Articular chondrocyte of knee joint (primary cell): Measurements from ENCODE around the gene MRPL52. TPM values are rescaled to one million over a fixed set of nuclear protein-coding genes. Genes with fewer than 3 reads are reported as not detected.

ENCODE experiments used
- small RNA-seq: library from RNA; depleted of rRNA; stranded (forward); fragments of <200 nt; gene quantifications from one replicate; pipeline ENCODE3, GENCODE V24; 2012
- total RNA-seq: library from RNA; depleted of rRNA; stranded (reverse); fragments of >200 nt; gene quantifications from 2 replicates; pipeline ENCODE4 v1.2.3, GENCODE V29; 2012

MRPL52 gene
- 24.6 and 26.2 TPM in 2 replicates for total RNA-seq

GRCh38 chr14:22829661-22830442 is at the start of gene MRPL52:
TSS of gene MRPL52 (plus strand) at chr14:22829887. CDS start at chr14:22829913, 26 bp downstream.

GRCh38 chr14:22814941-22815713 is 14.6 kb upstream of the MRPL52 start, which contains the start of gene SLC7A7:
TSS of gene SLC7A7 (minus strand) at chr14:22815435. CDS start at chr14:22813398, 2,037 bp downstream.

GRCh38 chr14:22836301-22837113 is 6.8 kb downstream of the MRPL52 start, which contains the start of gene MMP14:
TSS of gene MMP14 (plus strand) at chr14:22836585. CDS start at chr14:22836818, 233 bp downstream.

GRCh38 chr14:22871224-22872032 is 41.7 kb downstream of the MRPL52 start, which contains the start of gene LRP10:
TSS of gene LRP10 (plus strand) at chr14:22871740. CDS start at chr14:22872304, 564 bp downstream.

GRCh38 chr14:22883173-22883976 is 53.7 kb downstream of the MRPL52 start, which contains the start of gene REM2:
TSS of gene REM2 (plus strand) at chr14:22883222. CDS start at chr14:22883288, 66 bp downstream.

Small RNA genes within 50 kb of the gene (small RNA-seq; reads per million reads assigned to genes)
- gene RF00019 = not detected

Other genes starting within 250 kb of the MRPL52 start
- gene DAD1, start 240.7 kb upstream of the MRPL52 start, total RNA-seq = 305 and 347 TPM in 2 replicates
- gene ABHD4, start 231.6 kb upstream of the MRPL52 start, total RNA-seq = 30.6 and 36.6 TPM in 2 replicates
- not detected in 2 replicates for gene OR6J1, start 185.5 kb upstream of the MRPL52 start, total RNA-seq
- gene OXA1L, start 63.2 kb upstream of the MRPL52 start, total RNA-seq = 60.4 and 72.4 TPM in 2 replicates
- 4.9 and 6.1 TPM in 2 replicates for gene SLC7A7, start 14.5 kb upstream of the MRPL52 start, total RNA-seq
- gene MMP14, start 6.7 kb downstream of the MRPL52 start, total RNA-seq = 336 and 393 TPM in 2 replicates
- 97.4 and 113 TPM in 2 replicates for gene LRP10, start 41.9 kb downstream of the MRPL52 start, total RNA-seq
- gene REM2, start 53.3 kb downstream of the MRPL52 start, total RNA-seq = under 0.01 TPM in 1 of 2 replicates, not detected in the other
- gene RBM23, start 89.3 kb downstream of the MRPL52 start, total RNA-seq = 89.1 and 179 TPM in 2 replicates
- gene PRMT5, start 99.5 kb downstream of the MRPL52 start, total RNA-seq = 42.9 and 45.8 TPM in 2 replicates
- gene HAUS4, start 127.2 kb downstream of the MRPL52 start, total RNA-seq = 36.8 and 54.7 TPM in 2 replicates
- gene AJUBA, start 152.7 kb downstream of the MRPL52 start, total RNA-seq = 65.6 and 75.0 TPM in 2 replicates
- gene C14orf93, start 180.3 kb downstream of the MRPL52 start, total RNA-seq = 9.2 and 12.0 TPM in 2 replicates
- 119 and 140 TPM in 2 replicates for gene PSMB5, start 205.0 kb downstream of the MRPL52 start, total RNA-seq
- not detected in 2 replicates for gene PSMB11, start 212.3 kb downstream of the MRPL52 start, total RNA-seq
- 4.1 and 4.6 TPM in 2 replicates for gene CDH24, start 227.6 kb downstream of the MRPL52 start, total RNA-seq